Measurements from ENCODE around the gene ZNF189. TPM values are rescaled to one million over a fixed set of nuclear protein-coding genes. Genes with fewer than 3 reads are reported as not detected.

The ZNF189 gene
- total RNA-seq, 1 experiment from 2014 or later, result 15.8 TPM

DNA sequence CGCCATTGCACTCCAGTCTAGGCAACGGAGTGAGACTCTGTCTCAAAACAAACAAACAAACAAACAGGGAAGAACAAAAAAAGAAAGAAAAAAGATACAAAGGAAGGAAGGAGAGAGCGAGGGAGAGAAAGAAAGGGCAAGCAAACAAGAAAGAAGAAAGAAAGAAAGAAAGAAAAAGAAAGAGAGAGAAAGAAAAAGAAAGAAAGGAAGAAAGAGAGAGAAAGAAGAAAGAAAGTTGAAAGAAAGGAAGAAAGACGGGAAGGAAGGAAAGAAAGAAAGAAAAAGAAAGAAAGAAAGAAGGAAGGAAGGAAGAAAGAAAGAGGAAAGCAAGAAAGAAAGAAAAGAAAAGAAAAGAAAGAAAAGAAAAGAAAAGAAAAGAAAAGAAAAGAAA lies 50.0 kb downstream of the ZNF189 start:
- H4K20me1 ChIP-seq (ENCODE audit: control insufficient read depth, insufficient read depth, insufficient read length), result no peaks in the 10 kb centered on the region
- H3K27me3 ChIP-seq (ENCODE audit: insufficient read depth, low read length), result no peaks in the 10 kb centered on the region
- no CpG with 5 or more reads among the region's 4 CpGs for WGBS (ENCODE audit: extremely low coverage, insufficient read length, low lambda C conversion rate)
- DNase-seq, result no peak
- no peak overlapping the region for H3K9ac ChIP-seq (ENCODE audit: extremely low read depth, insufficient read length, low read length)
- no peak overlapping the region for H3K4me2 ChIP-seq (ENCODE audit: insufficient read depth, insufficient read length, low read length)
- no peak overlapping the region for H4K5ac ChIP-seq (ENCODE audit: insufficient read length, low read depth, low read length)
- no peaks in the 10 kb centered on the region for H3K23me2 ChIP-seq (ENCODE audit: insufficient read length, low read depth, low read length, poor library complexity, severe bottlenecking)
- no peak overlapping the region for H2BK120ac ChIP-seq (ENCODE audit: low read depth, low read length, poor library complexity, severe bottlenecking)
- H3K4ac ChIP-seq (ENCODE audit: low read depth, low read length), result no peak overlapping the region
- no peak overlapping the region for H2BK15ac ChIP-seq (ENCODE audit: low read depth, low read length)
- H2BK20ac ChIP-seq (ENCODE audit: low read depth, low read length, poor library complexity, severe bottlenecking), result no peak overlapping the region
- Mint-ChIP-seq H3K4me1 (peaks cover 8 to 17% of the 10 kb centered on the region in 2 experiments), H3K27me3 (ENCODE audit: low read depth) (peaks cover 3% of the 10 kb centered on the region; the same call in 1 of the 2 replicates), H3K36me3 (ENCODE audit: insufficient read depth in 1 of 3, low read depth in 3 of 3) (peaks cover 7 to 22% (median 18%) of the 10 kb centered on the region in 3 experiments; a peak in 6 of 7 replicates), H3K9me3 (peaks cover 22 to 26% of the 10 kb centered on the region in 2 experiments), H3K27ac (peak overlapping the region in 2 of 3 experiments; percentile 76 to 82; a peak in 4 of 7 replicates), H3K4me3 (peak overlapping the region; percentile 83 to 85)
- no peak overlapping the region for H2BK5ac ChIP-seq (ENCODE audit: insufficient read length, low read length)
- no peak overlapping the region for H3K14ac ChIP-seq (ENCODE audit: insufficient read depth, low read length)
- H4K8ac ChIP-seq (replicated peaks; ENCODE audit: insufficient read length, low read depth, low read length), result no peak overlapping the region
- H3K79me1 ChIP-seq (ENCODE audit: insufficient read depth, low read depth, low read length, poor library complexity, severe bottlenecking), result no peaks in the 10 kb centered on the region
- H3K18ac ChIP-seq (ENCODE audit: insufficient read length, low read depth, low read length), result no peak overlapping the region
- no peaks in the 10 kb centered on the region for H3K79me2 ChIP-seq (ENCODE audit: insufficient read depth, low read length)
- H3K56ac ChIP-seq (ENCODE audit: insufficient read length, low read depth, low read length), result no peak overlapping the region
- no peak overlapping the region for H3K27ac ChIP-seq (ENCODE audit: insufficient read length, low read depth, low read length)
- H2AK5ac ChIP-seq (ENCODE audit: insufficient read length, low read length), result no peak overlapping the region
- no peak overlapping the region for H3K23ac ChIP-seq (ENCODE audit: insufficient read length, low read depth, low read length)
- no peak overlapping the region for H4K91ac ChIP-seq (ENCODE audit: insufficient read length, low read depth, low read length)
- H3K4me1 ChIP-seq (ENCODE audit: insufficient read depth, low read length), result no peaks in the 10 kb centered on the region
- TF ChIP-seq, protein P1, sequence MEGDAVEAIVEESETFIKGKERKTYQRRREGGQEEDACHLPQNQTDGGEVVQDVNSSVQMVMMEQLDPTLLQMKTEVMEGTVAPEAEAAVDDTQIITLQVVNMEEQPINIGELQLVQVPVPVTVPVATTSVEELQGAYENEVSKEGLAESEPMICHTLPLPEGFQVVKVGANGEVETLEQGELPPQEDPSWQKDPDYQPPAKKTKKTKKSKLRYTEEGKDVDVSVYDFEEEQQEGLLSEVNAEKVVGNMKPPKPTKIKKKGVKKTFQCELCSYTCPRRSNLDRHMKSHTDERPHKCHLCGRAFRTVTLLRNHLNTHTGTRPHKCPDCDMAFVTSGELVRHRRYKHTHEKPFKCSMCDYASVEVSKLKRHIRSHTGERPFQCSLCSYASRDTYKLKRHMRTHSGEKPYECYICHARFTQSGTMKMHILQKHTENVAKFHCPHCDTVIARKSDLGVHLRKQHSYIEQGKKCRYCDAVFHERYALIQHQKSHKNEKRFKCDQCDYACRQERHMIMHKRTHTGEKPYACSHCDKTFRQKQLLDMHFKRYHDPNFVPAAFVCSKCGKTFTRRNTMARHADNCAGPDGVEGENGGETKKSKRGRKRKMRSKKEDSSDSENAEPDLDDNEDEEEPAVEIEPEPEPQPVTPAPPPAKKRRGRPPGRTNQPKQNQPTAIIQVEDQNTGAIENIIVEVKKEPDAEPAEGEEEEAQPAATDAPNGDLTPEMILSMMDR (conservative IDR thresholded peaks at IDR 0.05), result no peak
- no peak overlapping the region for H3T11ph ChIP-seq (ENCODE audit: low read length)
- no peak overlapping the region for H2AFZ ChIP-seq (ENCODE audit: low read length)
- H2BK12ac ChIP-seq (ENCODE audit: insufficient read length, low read depth, low read length), result no peak overlapping the region
- no peaks in the 10 kb centered on the region for H3K9me3 ChIP-seq (ENCODE audit: control insufficient read depth, low read depth, low read length)
